MCF 10A (cell line): Measurements from ENCODE around the gene PRLR. TPM values are rescaled to one million over a fixed set of nuclear protein-coding genes. Genes with fewer than 3 reads are reported as not detected.
"Not testable (repeated sequence)": the region's sequence is repeated elsewhere in the genome, so short reads cannot be mapped to it uniquely, and the experiment has no call there.

Experiments
- BruUV-seq: library from RNA; stranded (reverse); fragments of 400-500 nt; replicated peaks from 2 replicates; lab custom pipeline; 2021; lab: Mats Ljungman, UMichigan
- CTCF ChIA-PET: fragments of 300-600 bp; sonication (Branson Sonifier 250); formaldehyde crosslinking; extraction: SDS; loops from one replicate; lab custom pipeline; 2021; ENCODE audit warnings: antibody characterized with exemption, inconsistent platforms; lab: Yijun Ruan, JAX
- POLR2A ChIA-PET: fragments of 300-600, 350-650 bp; sonication (Branson Sonifier 250); formaldehyde crosslinking; extraction: SDS; loops from one replicate; lab custom pipeline; 2020; ENCODE audit warnings: antibody characterized with exemption, inconsistent platforms; lab: Yijun Ruan, JAX
- DNase-seq: peaks from one replicate; pipeline ENCODE4 v3.0.0-alpha.2; 2018; ENCODE audit not compliant: unreplicated experiment
- H3K27ac Mint-ChIP-seq: one replicate; pipeline ENCODE4 v1.8.0; 2022; ENCODE audit warnings: mild to moderate bottlenecking, low read depth, mixed read lengths; ENCODE audit not compliant: unreplicated experiment
- H3K27me3 Mint-ChIP-seq: one replicate; pipeline ENCODE4 v1.8.0; 2022; ENCODE audit warnings: mixed read lengths; ENCODE audit not compliant: insufficient read depth, unreplicated experiment
- H3K36me3 Mint-ChIP-seq: one replicate; pipeline ENCODE4 v1.8.0; 2022; ENCODE audit warnings: mild to moderate bottlenecking, moderate library complexity, mixed read lengths; ENCODE audit not compliant: insufficient read depth, unreplicated experiment
- H3K4me1 Mint-ChIP-seq: one replicate; pipeline ENCODE4 v1.8.0; 2022; ENCODE audit warnings: mixed read lengths; ENCODE audit not compliant: insufficient read depth, unreplicated experiment
- H3K4me3 Mint-ChIP-seq: one replicate; pipeline ENCODE4 v1.8.0; 2022; ENCODE audit warnings: mild to moderate bottlenecking, moderate library complexity, mixed read lengths; ENCODE audit not compliant: unreplicated experiment
- H3K9me3 Mint-ChIP-seq: one replicate; pipeline ENCODE4 v1.8.0; 2022; ENCODE audit warnings: mixed read lengths; ENCODE audit not compliant: unreplicated experiment
- intact Hi-C: fragments of 100-400 bp; cut with micrococcal nuclease; formaldehyde crosslinking; loops from 2 replicates; pipeline ENCODE4 v1.14.1; 2022
- total RNA-seq: library from RNA; stranded (reverse); gene quantifications from 2 replicates; pipeline ENCODE4 v1.2.3, GENCODE V29; 2022
- TF ChIP-seq, protein P1 (sequence below): fragments of 200-600 bp; IDR thresholded peaks from one replicate; pipeline ENCODE4 v1.8.0; 2022; ENCODE audit warnings: antibody characterized with exemption, mild to moderate bottlenecking; ENCODE audit not compliant: unreplicated experiment

The PRLR gene
- total RNA-seq, 1 experiment from 2014 or later: 0.16 TPM

DNA sequence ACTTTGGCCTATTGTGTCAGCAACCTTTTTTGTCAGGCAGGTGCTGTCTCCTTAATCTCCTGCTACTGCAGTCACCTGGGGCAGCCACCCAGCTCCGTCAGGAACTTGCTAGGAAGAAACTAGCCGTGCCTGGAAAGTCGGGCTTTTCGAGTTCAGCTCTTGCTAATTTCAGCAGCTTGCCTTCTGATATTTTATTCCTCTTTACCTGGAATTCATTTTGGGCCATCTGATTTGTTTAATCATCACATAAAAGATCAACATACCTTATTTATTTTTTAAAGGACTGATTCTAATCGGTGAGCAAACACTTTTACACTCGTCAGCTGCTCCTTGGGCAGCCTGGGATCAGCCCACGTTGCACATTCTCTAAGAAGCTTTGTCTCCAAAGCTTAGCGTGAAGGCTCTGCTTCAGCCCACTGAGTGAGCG, 42.2 kb downstream of the PRLR start:
- no peaks in the 10 kb centered on the region for H3K36me3 Mint-ChIP-seq
- TF ChIP-seq, protein P1, sequence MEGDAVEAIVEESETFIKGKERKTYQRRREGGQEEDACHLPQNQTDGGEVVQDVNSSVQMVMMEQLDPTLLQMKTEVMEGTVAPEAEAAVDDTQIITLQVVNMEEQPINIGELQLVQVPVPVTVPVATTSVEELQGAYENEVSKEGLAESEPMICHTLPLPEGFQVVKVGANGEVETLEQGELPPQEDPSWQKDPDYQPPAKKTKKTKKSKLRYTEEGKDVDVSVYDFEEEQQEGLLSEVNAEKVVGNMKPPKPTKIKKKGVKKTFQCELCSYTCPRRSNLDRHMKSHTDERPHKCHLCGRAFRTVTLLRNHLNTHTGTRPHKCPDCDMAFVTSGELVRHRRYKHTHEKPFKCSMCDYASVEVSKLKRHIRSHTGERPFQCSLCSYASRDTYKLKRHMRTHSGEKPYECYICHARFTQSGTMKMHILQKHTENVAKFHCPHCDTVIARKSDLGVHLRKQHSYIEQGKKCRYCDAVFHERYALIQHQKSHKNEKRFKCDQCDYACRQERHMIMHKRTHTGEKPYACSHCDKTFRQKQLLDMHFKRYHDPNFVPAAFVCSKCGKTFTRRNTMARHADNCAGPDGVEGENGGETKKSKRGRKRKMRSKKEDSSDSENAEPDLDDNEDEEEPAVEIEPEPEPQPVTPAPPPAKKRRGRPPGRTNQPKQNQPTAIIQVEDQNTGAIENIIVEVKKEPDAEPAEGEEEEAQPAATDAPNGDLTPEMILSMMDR: no peak
- no peak overlapping the region for H3K4me3 Mint-ChIP-seq
- H3K27me3 Mint-ChIP-seq: peaks cover 59% of the 10 kb centered on the region
- no peak for DNase-seq
- intact Hi-C loops: loop anchor here (10.0 kb wide), 1 partner anchor 713 kb away; no protein-coding TSS in a partner anchor
- ChIA-PET CTCF (interaction anchor here (0.6 kb wide), 1 partner anchor 415 kb away, joined by 3 read pairs; no protein-coding TSS in a partner anchor), POLR2A (interaction anchor here (1.0 kb wide), 1 partner anchor 10 kb away, joined by 3 read pairs; no protein-coding TSS in a partner anchor)
- no peaks in the 10 kb centered on the region for H3K9me3 Mint-ChIP-seq
- BruUV-seq: no TSS peak
- H3K4me1 Mint-ChIP-seq: no peaks in the 10 kb centered on the region
- no peak overlapping the region for H3K27ac Mint-ChIP-seq

DNA sequence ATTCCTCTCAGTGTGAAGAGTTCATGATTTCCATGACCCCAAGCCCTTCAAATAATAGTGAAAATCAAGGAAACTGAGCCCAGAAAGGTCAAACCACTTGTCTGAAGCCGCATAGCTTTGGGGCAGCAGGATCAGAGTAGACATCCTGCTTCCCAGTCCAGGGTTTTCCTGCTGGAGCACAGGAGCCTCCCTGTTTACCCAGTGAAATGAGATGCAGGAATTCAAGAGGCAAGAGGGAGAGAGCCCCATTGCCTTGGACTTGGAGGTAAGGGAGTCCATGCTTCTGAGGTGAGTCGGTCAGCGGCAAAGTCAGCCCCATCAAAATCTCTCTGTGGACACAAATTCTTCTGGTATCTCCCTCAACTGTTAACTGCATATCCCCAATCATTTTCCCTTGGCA, 42.7 kb downstream of the PRLR start:
- H3K9me3 Mint-ChIP-seq, H3K36me3 Mint-ChIP-seq, H3K4me3 Mint-ChIP-seq, H3K4me1 Mint-ChIP-seq, BruUV-seq, DNase-seq, POLR2A ChIA-PET, H3K27ac Mint-ChIP-seq: not testable (repeated sequence)
- intact Hi-C loops: loop anchor here (10.0 kb wide), 1 partner anchor 713 kb away; no protein-coding TSS in a partner anchor
- peaks cover 59% of the 10 kb centered on the region for H3K27me3 Mint-ChIP-seq
- CTCF ChIA-PET: interaction anchor here (0.6 kb wide), 2 partner anchors 416 to 680 kb away, joined by 3 read pairs; no protein-coding TSS in a partner anchor

DNA sequence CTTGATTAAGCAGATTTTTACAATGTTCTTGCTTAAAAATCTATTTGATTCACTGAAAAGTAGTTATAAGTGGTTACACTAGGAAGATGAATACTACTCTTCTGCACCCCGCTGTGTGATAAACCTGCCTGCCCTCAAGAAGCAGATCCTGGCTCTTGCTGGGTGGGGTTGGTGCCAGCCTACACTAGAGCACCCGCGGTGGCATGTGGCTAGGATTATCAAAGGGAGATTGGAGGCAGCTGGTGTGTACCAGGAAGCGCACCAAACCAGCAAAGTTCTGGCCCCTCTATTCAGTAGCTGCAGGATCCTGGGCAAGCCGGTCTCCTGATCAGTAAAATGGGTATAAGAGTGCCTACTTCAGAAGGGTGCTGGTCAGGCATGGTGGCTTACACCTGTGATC, 43.5 kb downstream of the PRLR start:
- Mint-ChIP-seq H3K4me1 (no peaks in the 10 kb centered on the region), H3K4me3 (no peak overlapping the region), H3K27ac (no peak overlapping the region), H3K9me3 (no peaks in the 10 kb centered on the region), H3K36me3 (no peaks in the 10 kb centered on the region), H3K27me3 (peaks cover 52% of the 10 kb centered on the region)
- no TSS peak for BruUV-seq
- CTCF ChIA-PET: no interaction called here
- intact Hi-C loops: loop anchor here (10.0 kb wide), 1 partner anchor 712 kb away; no protein-coding TSS in a partner anchor
- TF ChIP-seq, protein P1: no peak
- no peak for DNase-seq
- POLR2A ChIA-PET: no interaction called here

DNA sequence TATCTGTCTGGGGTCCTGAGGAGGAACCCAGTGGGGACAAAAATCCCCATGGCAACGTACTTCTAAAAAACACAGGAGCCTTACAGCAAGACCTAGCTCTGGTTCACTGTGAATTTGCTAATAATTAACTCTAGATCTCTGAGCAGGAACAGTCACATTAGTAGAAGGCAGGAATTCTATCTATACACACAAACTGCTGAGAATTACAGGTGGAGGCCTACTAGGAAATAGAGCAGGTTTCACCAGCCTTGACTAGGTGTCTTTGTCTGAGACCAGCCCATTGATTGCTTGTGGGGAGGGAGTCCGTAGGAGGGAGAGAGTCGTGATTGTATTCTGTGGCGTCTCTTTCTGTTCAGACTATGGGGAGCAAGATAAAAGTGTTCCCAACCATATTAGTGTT, 44.8 kb downstream of the PRLR start:
- DNase-seq: no peak
- Mint-ChIP-seq H3K27me3 (peaks cover 44% of the 10 kb centered on the region), H3K27ac (no peak overlapping the region), H3K9me3 (no peaks in the 10 kb centered on the region), H3K4me3 (no peak overlapping the region), H3K36me3 (no peaks in the 10 kb centered on the region), H3K4me1 (no peaks in the 10 kb centered on the region)
- CTCF ChIA-PET: interaction anchor here (0.5 to 1.3 kb wide), 3 partner anchors 13 to 429 kb away, joined by 3 to 5 read pairs (median 4); no protein-coding TSS in a partner anchor
- TF ChIP-seq, protein P1: no peak
- POLR2A ChIA-PET: interaction anchor here (0.6 kb wide), 1 partner anchor 44 kb away, joined by 3 read pairs; no protein-coding TSS in a partner anchor
- intact Hi-C loops: loop anchor here (10.0 kb wide), 1 partner anchor 711 kb away; no protein-coding TSS in a partner anchor
- no TSS peak for BruUV-seq
